PC-3 (cell line): ENCODE data around the gene CNTRL. TPM values are rescaled to one million over a fixed set of nuclear protein-coding genes. Genes with fewer than 3 reads are reported as not detected.
A peak's percentile ranks its signal among the peaks of the same experiment; 100 is the strongest.
"Not testable (repeated sequence)": the region's sequence is repeated elsewhere in the genome, so short reads cannot be mapped to it uniquely, and the experiment has no call there.

Experiments used
- ATAC-seq: fragments of 200-7000 bp; cut with Tn5 transposase; 2 replicates; pipeline ENCODE4 v1.9.1; 2020; ENCODE audit warnings: mild to moderate bottlenecking, moderate library complexity
- BruUV-seq: library from RNA; stranded (reverse); fragments of 400-500 nt; replicated peaks from 2 replicates; lab custom pipeline; 2021; lab: Mats Ljungman, UMichigan
- CTCF ChIA-PET: fragments of 300-600 bp; sonication (Branson Sonifier 250); formaldehyde crosslinking; loops from one replicate; lab custom pipeline; 2022; ENCODE audit warnings: antibody characterized with exemption; lab: Charles Lee
- POLR2A ChIA-PET: fragments of 300-600 bp; sonication (Branson Sonifier 250); formaldehyde crosslinking; loops from one replicate; lab custom pipeline; 2022; ENCODE audit warnings: antibody characterized with exemption; ENCODE audit not compliant: unreplicated experiment; lab: Charles Lee
- DNase-seq: peaks from one replicate; pipeline ENCODE4 v3.0.0-alpha.2; 2015
- H2AFZ ChIP-seq: fragments of 300-600 bp; sonication (generic); 2 replicates; pipeline ENCODE4 v1.6.0; 2016; ENCODE audit warnings: antibody characterized with exemption, low read length
- H3F3A ChIP-seq: fragments of 300-600 bp; sonication (generic); one replicate; pipeline ENCODE4 v1.6.0; 2017; ENCODE audit warnings: antibody characterized with exemption, low read length, control low read depth, mild to moderate bottlenecking; ENCODE audit not compliant: unreplicated experiment
- H3K27ac ChIP-seq: fragments of 300-600 bp; sonication (generic); 2 replicates; pipeline ENCODE4 v1.5.1; 2016; ENCODE audit warnings: mild to moderate bottlenecking, low read length
- H3K27me3 ChIP-seq: fragments of 300-600 bp; sonication (generic); 2 replicates; pipeline ENCODE4 v1.6.1; 2016; ENCODE audit warnings: low read length, mixed read lengths
- H3K36me3 ChIP-seq: fragments of 300-600 bp; sonication (generic); 2 replicates; pipeline ENCODE4 v1.6.1; 2016; ENCODE audit warnings: low read depth, mixed run types, low read length, mixed read lengths
- H3K4me1 ChIP-seq: fragments of 300-600 bp; sonication (generic); 2 replicates; pipeline ENCODE4 v1.5.1; 2016; ENCODE audit warnings: low read length; ENCODE audit not compliant: insufficient read depth
- H3K4me2 ChIP-seq: fragments of 300-600 bp; sonication (generic); 2 replicates; pipeline ENCODE4 v1.6.0; 2016; ENCODE audit warnings: low read length
- H3K4me3 ChIP-seq: fragments of 300-600 bp; sonication (generic); 2 replicates; pipeline ENCODE4 v1.5.1; 2016; ENCODE audit warnings: mild to moderate bottlenecking, low read length, mixed read lengths
- H3K79me2 ChIP-seq: fragments of 300-600 bp; sonication (generic); 2 replicates; pipeline ENCODE4 v1.6.1; 2017; ENCODE audit warnings: low read length, mixed read lengths
- H3K9ac ChIP-seq: fragments of 300-600 bp; sonication (generic); 2 replicates; pipeline ENCODE4 v1.6.0; 2016; ENCODE audit warnings: mild to moderate bottlenecking, low read length
- H3K9me2 ChIP-seq: fragments of 300-600 bp; sonication (generic); replicated peaks from 2 replicates; pipeline ENCODE4 v1.6.1; 2016; ENCODE audit warnings: mixed run types, low read length, mixed read lengths
- H3K9me3 ChIP-seq: fragments of 300-600 bp; sonication (generic); 2 replicates; pipeline ENCODE4 v1.6.1; 2016; ENCODE audit warnings: low read length, mixed read lengths
- H4K20me1 ChIP-seq: fragments of 300-600 bp; sonication (generic); 2 replicates; pipeline ENCODE4 v1.6.1; 2016; ENCODE audit warnings: low read length, mixed read lengths
- EZH2 ChIP-seq: fragments of 300-600 bp; sonication (generic); IDR thresholded peaks from one replicate; pipeline ENCODE4 v1.6.1; 2017; ENCODE audit warnings: antibody characterized with exemption, mild to moderate bottlenecking, low read length; ENCODE audit not compliant: unreplicated experiment
- EZH2phosphoT487 ChIP-seq: fragments of 300-600 bp; sonication (generic); IDR thresholded peaks from 2 replicates; pipeline ENCODE4 v1.6.1; 2018; ENCODE audit warnings: mild to moderate bottlenecking, antibody characterized with exemption, low read length, borderline replicate concordance
- intact Hi-C: fragments of 100-400 bp; cut with micrococcal nuclease; formaldehyde crosslinking; loops from 2 replicates; pipeline ENCODE4 v1.9.0; 2023
- total RNA-seq: library from RNA; depleted of rRNA; stranded (reverse); fragments of >200 nt; gene quantifications from 2 replicates; pipeline ENCODE4 v1.2.3, GENCODE V29; 2014
- TF ChIP-seq, protein P1 (sequence below): fragments of 300-600 bp; sonication (generic); conservative IDR thresholded peaks from 2 replicates; pipeline ENCODE4 v1.5.1; 2017; ENCODE audit warnings: antibody characterized with exemption, low read depth, mild to moderate bottlenecking, low read length

The CNTRL gene
- total RNA-seq, 1 experiment from 2014 or later, result 6.0 TPM

DNA sequence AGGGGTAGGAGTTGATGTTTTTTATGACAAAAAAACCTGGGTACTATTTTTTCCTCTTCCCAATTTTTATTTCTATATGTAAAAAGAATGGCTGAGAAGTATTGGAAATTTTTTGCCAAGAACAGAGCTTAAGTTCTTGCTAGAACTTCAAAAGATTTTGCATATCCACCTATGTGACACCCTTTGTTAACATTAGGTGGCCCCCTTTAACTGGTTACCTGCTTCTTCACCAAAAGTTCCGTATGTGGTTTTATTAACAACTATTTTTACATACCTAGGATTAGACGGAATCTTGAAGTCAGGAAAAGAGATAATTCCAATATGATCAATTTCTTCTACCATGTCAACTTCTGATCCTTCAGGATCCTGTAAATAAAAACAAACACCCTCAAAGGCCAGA lies 40.2 kb upstream of the CNTRL start:
- Histone ChIP-seq H3K4me2 (no peak overlapping the region), H3K4me3 (no peak overlapping the region), H2AFZ (no peak overlapping the region), H3K9me3 (no peaks in the 10 kb centered on the region), H4K20me1 (no peaks in the 10 kb centered on the region), H3K36me3 (no peaks in the 10 kb centered on the region), H3K27ac (no peak overlapping the region), H3K4me1 (peaks cover 10% of the 10 kb centered on the region; the same call in 1 of the 2 replicates), H3F3A (no peaks in the 10 kb centered on the region), H3K79me2 (no peaks in the 10 kb centered on the region), H3K9ac (no peak overlapping the region), H3K9me2 (no peaks in the 10 kb centered on the region), H3K27me3 (no peaks in the 10 kb centered on the region)
- intact Hi-C loops, result loop anchor here (2.0 kb wide), 1 partner anchor 26 kb away; no protein-coding TSS in a partner anchor
- CTCF ChIA-PET, result interaction anchor here (0.6 to 1.0 kb wide), 3 partner anchors 26 to 40 kb away, joined by 3 to 5 read pairs (median 3); no protein-coding TSS in a partner anchor
- POLR2A ChIA-PET, result no interaction called here
- DNase-seq (no peak), ATAC-seq (no peak)
- TF ChIP-seq EZH2phosphoT487 (no peak), EZH2 (no peak)
- TF ChIP-seq, protein P1, sequence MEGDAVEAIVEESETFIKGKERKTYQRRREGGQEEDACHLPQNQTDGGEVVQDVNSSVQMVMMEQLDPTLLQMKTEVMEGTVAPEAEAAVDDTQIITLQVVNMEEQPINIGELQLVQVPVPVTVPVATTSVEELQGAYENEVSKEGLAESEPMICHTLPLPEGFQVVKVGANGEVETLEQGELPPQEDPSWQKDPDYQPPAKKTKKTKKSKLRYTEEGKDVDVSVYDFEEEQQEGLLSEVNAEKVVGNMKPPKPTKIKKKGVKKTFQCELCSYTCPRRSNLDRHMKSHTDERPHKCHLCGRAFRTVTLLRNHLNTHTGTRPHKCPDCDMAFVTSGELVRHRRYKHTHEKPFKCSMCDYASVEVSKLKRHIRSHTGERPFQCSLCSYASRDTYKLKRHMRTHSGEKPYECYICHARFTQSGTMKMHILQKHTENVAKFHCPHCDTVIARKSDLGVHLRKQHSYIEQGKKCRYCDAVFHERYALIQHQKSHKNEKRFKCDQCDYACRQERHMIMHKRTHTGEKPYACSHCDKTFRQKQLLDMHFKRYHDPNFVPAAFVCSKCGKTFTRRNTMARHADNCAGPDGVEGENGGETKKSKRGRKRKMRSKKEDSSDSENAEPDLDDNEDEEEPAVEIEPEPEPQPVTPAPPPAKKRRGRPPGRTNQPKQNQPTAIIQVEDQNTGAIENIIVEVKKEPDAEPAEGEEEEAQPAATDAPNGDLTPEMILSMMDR, result 0 out of 2 replicates have a peak, but pooled peaks have one; percentile 12
- BruUV-seq, result no TSS peak

DNA sequence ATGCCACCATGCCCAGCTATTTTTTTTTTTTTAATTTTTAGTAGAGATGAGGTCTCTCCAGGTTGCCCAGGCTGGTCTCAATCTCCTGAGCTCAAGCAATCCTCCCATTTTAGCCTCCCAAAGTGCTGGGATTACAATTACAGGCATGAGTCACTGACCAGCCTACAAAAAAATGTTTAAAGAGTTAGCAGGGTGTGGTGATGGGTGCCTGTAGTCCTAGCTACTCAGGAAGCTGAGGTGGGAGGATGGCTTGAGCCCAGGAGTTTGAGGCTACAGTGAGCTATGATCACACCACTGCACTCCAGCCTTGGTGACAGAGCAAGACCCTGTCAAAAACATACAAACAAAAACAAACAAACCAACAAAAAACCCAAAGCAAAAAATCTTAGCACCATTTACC lies 39.0 kb upstream of the CNTRL start:
- not testable (repeated sequence) for BruUV-seq, H2AFZ ChIP-seq, H3K9me3 ChIP-seq, H3K79me2 ChIP-seq, H4K20me1 ChIP-seq, H3K36me3 ChIP-seq, H3F3A ChIP-seq, H3K4me2 ChIP-seq, H3K9me2 ChIP-seq, H3K27me3 ChIP-seq, H3K4me3 ChIP-seq, H3K9ac ChIP-seq
- ChIA-PET CTCF (interaction anchor here (0.6 to 1.0 kb wide), 2 partner anchors 18 to 24 kb away, joined by 4 read pairs; no protein-coding TSS in a partner anchor), POLR2A (interaction anchor here (0.5 kb wide), 1 partner anchor 261 kb away, joined by 4 read pairs; no protein-coding TSS in a partner anchor)
- intact Hi-C loops, result loop anchor here (2.0 kb wide), 1 partner anchor 25 kb away; no protein-coding TSS in a partner anchor
- H3K27ac ChIP-seq, result peak overlapping the region; percentile 28
- ATAC-seq (peak; percentile 89), DNase-seq (peak; percentile 55)
- H3K4me1 ChIP-seq, result peaks cover 10% of the 10 kb centered on the region; the same call in 1 of the 2 replicates

DNA sequence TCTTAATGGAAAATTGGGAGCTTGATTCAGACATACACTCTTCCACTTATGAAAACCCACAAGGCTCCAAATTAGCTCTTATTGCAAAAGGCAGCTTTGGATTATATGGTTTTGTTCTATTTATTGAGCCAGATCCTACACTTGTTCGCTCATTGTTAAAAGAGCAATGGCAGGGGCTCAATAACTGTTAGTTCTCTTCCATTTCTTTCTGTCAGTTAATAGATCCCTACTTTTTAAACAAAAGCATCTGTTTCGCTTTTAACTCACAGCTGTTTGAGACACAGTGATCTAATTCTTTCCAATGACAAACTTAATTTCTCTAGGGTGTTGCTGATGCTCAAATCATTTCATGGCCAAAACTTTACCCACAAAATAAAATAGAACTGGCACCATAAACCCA lies 36.4 kb upstream of the CNTRL start:
- Histone ChIP-seq H3K4me1 (peaks cover 10% of the 10 kb centered on the region; the same call in 1 of the 2 replicates), H3K36me3 (no peaks in the 10 kb centered on the region), H3K9me3 (no peaks in the 10 kb centered on the region), H2AFZ (no peak overlapping the region), H4K20me1 (no peaks in the 10 kb centered on the region), H3K79me2 (no peaks in the 10 kb centered on the region), H3K9ac (no peak overlapping the region), H3K27me3 (no peaks in the 10 kb centered on the region), H3K9me2 (no peaks in the 10 kb centered on the region), H3F3A (no peaks in the 10 kb centered on the region), H3K4me2 (no peak overlapping the region), H3K4me3 (no peak overlapping the region), H3K27ac (no peak overlapping the region)
- BruUV-seq, result no TSS peak
- POLR2A ChIA-PET, result no interaction called here
- intact Hi-C loops, result no loop called here
- TF ChIP-seq, protein P1, result no peak
- TF ChIP-seq EZH2, result no peak
- no peak for TF ChIP-seq EZH2phosphoT487
- CTCF ChIA-PET, result no interaction called here
- no peak for DNase-seq
- ATAC-seq, result no peak
